Left ventricle myocardium superior (tissue), 1 donor: ENCODE data around the gene GAGE12H. TPM values are rescaled to one million over a fixed set of nuclear protein-coding genes. Genes with fewer than 3 reads are reported as not detected.

Experiments
- total RNA-seq: library from RNA; stranded (reverse); fragmentation: NEBNext Ultra II Directional; extraction: Animal tissue kit (Norgen Biotek cat#: 25700); gene quantifications from one replicate; pipeline ENCODE4 v1.2.1, GENCODE V29; 2021
- donor health status: DM: no; HTN: yes; CAD: no; lungs with severe emphysema.

Gene GAGE12H
- total RNA-seq, 1 donor from 2014 or later = not detected

Other genes with a start within 250 kb of the GAGE12H start
- gene GAGE13, start 248.4 kb upstream of the GAGE12H start, total RNA-seq = not detected
- not detected for gene GAGE12C, start 47.8 kb upstream of the GAGE12H start, total RNA-seq
- not detected for gene GAGE12D, start 38.2 kb upstream of the GAGE12H start, total RNA-seq
- not detected for gene GAGE12E, start 28.7 kb upstream of the GAGE12H start, total RNA-seq
- gene GAGE12F, start 19.1 kb upstream of the GAGE12H start, total RNA-seq = not detected
- not detected for gene GAGE12G, start 9.5 kb upstream of the GAGE12H start, total RNA-seq
- gene GAGE2A, start 9.5 kb downstream of the GAGE12H start, total RNA-seq = not detected
- not detected for gene GAGE1, start 19.1 kb downstream of the GAGE12H start, total RNA-seq
- not detected for gene PAGE1, start 116.0 kb downstream of the GAGE12H start, total RNA-seq
- gene PAGE4, start 249.4 kb downstream of the GAGE12H start, total RNA-seq = not detected